Esophagus muscularis mucosa (tissue), 4 donors: ENCODE data around the gene TFPI.

Experiments used
- EP300 ChIP-seq: sonication (generic); formaldehyde crosslinking; IDR thresholded peaks from one replicate; pipeline ENCODE4 v1.6.1; 2017; ENCODE audit warnings: antibody characterized with exemption
- POLR2A ChIP-seq: fragments of 450-650 bp; IDR thresholded peaks from one replicate; pipeline ENCODE4 v1.6.1; 2017; ENCODE audit warnings: antibody characterized with exemption, moderate library complexity, mild to moderate bottlenecking, low read depth
- POLR2AphosphoS5 ChIP-seq, 2 donors: sonication (generic); formaldehyde crosslinking; IDR thresholded peaks; one replicate each; pipeline ENCODE4 v1.6.1; 2017; ENCODE audit warnings: antibody characterized with exemption in 2 of 2
- TF ChIP-seq, protein P1 (sequence below), 3 experiments: fragments of 200-600 bp in 2 of 3; fragments of 450-650 bp in 1 of 3; sonication (generic) in 2 of 3; IDR thresholded peaks; one replicate each; pipeline ENCODE4 v1.5.1; 2017 to 2019; ENCODE audit warnings: antibody characterized with exemption in 3 of 3, mild to moderate bottlenecking in 2 of 3, moderate library complexity in 1 of 3

DNA sequence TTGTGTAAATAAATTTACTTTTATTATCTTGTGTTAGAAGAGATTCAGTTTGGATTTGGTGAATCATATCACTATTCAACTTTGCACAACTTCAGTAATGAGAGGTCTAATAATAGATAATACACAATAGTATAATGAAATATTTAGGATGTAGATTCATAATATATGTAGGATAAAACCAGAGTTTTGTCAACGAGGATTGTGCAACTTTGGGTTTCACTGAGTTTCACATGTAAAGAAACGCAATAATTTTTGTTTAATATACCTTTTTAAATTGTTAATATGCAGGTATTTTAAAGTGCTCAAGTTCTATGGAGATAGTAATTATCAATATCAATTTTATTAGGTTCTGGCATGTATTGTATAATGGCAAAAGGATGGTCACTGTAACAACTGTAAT is 111.5 kb downstream of the TFPI start:
- TF ChIP-seq, protein P1, sequence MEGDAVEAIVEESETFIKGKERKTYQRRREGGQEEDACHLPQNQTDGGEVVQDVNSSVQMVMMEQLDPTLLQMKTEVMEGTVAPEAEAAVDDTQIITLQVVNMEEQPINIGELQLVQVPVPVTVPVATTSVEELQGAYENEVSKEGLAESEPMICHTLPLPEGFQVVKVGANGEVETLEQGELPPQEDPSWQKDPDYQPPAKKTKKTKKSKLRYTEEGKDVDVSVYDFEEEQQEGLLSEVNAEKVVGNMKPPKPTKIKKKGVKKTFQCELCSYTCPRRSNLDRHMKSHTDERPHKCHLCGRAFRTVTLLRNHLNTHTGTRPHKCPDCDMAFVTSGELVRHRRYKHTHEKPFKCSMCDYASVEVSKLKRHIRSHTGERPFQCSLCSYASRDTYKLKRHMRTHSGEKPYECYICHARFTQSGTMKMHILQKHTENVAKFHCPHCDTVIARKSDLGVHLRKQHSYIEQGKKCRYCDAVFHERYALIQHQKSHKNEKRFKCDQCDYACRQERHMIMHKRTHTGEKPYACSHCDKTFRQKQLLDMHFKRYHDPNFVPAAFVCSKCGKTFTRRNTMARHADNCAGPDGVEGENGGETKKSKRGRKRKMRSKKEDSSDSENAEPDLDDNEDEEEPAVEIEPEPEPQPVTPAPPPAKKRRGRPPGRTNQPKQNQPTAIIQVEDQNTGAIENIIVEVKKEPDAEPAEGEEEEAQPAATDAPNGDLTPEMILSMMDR (IDR thresholded peaks at IDR 0.05): no peak
- TF ChIP-seq POLR2A (no peak), EP300 (no peak), POLR2AphosphoS5 (IDR thresholded peaks at IDR 0.05) (no peak)
